Activated CD4-positive, CD25-positive, alpha-beta regulatory T cell treated with anti-CD3 and anti-CD28 coated beads, Interleukin-2, amount 50 U/mL, for 72 hours (primary cell): ENCODE results near the gene IFNL4.
"Not testable (repeated sequence)": the region's sequence is repeated elsewhere in the genome, so short reads cannot be mapped to it uniquely, and the experiment has no call there.

ENCODE experiments used
- DNase-seq: peaks from one replicate; pipeline ENCODE4 v3.0.0; 2021

The IFNL4 gene

GRCh38 chr19:39254531-39255345 is 6.1 kb upstream of the IFNL4 start:
- DNase-seq, result no peak

DNA sequence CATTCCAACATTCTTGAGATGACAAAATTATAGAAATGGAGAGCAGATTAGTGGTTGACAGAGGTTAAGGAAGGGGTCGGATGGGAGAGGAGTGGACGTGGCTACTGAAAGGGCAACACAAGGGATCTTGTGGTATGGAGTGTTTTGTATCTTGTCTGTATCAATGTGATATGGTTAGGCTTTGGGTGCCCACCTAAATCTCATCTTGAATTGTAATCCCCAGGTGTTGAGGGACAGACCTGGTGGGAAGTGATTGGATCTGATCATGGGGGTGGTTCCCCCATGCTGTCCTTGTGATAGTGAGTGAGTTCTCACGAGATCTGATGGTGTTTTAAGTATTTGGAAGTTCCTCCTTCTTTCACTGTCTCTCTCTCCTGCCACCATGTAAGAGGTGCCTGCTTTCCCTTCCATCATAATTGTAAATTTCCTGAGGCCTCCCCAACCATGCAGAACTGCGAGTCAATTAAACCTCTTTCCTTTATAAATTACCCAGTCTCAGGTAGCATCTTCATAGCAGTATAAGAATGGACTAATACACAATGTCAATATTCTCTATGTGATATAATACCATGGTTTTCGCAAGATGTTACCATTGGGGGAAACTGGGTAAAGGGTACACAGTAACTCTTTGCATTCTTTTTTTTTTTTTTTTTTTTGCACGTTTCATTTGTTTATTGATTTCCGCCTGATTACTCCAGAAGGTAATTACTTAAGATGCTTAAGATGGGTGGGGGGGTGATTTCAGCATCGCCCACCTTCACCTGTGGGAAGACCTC is 4.9 kb upstream of the IFNL4 start:
- DNase-seq, result no peak

DNA sequence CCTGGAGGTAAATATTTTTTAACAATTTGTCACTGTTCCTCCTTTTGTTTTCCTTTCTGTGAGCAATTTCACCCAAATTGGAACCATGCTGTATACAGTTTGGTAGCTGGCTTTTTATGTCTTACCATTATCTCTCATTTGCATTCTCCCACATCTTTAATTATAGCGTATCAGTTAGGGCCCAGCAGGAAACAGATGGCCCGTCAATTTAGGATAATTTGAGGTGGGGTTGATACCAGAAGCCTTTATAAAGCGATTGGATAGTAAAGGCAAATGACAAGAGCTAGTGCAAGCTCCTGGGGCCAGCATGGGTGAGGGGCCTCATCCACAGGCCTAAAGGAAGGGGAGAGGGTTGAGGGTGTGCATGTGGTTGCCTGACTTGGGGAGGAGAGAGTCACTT is 3.8 kb upstream of the IFNL4 start:
- DNase-seq, result no peak

- DNase-seq, result no peak
Measured at GRCh38 chr19:39251846-39252245, 3.2 kb upstream of the IFNL4 start.

- no peak for DNase-seq
Measured at GRCh38 chr19:39251081-39251480, 2.4 kb upstream of the IFNL4 start.

GRCh38 chr19:39247701-39248664 is 673 bp downstream of the IFNL4 start:
- no peak for DNase-seq

DNA sequence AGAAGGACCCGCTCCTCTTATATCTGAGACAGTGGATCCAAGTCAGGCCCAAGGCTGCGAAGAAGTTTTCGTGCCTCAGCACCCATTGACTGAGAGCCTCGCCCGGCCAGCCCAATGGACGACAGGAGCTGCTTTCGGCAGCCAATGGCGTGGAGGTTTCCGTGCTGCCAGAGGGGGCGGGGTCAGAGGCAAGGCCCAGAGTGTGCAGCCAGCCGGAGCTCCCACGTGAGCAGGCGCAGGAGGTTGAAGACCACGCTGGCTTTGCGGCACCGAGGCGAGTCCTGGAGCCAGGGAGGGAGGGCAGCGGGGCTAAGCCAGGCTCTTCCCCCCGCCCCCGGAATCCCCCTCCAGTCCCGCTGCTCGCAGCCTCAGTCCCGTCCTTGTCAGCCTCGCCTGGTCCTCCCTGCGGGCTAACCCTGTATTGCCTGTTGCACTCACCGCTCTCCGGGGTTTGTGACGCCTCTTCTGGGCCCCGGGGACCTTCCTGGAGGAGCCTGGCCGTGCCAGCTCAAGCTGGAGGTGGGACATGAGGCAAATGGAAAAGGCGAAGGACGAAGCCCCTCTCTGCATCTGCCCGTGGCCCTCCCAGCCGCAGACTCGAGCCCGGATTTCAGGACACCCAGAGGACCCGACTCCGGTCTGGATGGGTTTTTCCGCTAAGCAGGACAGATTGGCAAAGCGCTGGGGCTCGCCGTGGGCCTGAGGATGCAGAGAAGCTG is 1.5 kb downstream of the IFNL4 start:
- DNase-seq, result no peak

DNA sequence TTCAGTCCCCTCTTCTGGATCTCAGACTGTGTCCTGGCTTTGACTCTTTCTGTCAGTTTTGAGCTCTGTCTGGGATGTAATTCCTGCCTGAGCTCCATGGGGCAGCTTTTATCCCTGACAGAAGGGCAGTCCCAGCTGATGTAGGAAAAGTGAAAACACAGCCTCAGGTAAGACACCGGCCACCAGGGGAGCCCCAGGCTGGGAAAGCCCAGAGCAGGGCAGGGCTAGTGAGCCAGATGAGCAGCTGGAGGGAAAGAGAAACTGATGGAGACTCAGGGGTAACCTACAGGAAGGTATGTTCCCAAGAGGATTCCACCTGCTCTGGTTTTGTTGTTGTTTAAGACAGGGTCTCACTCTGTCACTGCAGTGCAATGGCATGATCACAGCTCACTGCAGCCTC is 3.5 kb downstream of the IFNL4 start:
- DNase-seq, result not testable (repeated sequence)

GRCh38 chr19:39244410-39245100 is 4.1 kb downstream of the IFNL4 start, which contains the start of gene IFNL3:
Gene IFNL3, minus strand, starts transcription at chr19:39245006. Its CDS starts 39 bp downstream, at chr19:39244967.
- DNase-seq, result not testable (repeated sequence)

DNA sequence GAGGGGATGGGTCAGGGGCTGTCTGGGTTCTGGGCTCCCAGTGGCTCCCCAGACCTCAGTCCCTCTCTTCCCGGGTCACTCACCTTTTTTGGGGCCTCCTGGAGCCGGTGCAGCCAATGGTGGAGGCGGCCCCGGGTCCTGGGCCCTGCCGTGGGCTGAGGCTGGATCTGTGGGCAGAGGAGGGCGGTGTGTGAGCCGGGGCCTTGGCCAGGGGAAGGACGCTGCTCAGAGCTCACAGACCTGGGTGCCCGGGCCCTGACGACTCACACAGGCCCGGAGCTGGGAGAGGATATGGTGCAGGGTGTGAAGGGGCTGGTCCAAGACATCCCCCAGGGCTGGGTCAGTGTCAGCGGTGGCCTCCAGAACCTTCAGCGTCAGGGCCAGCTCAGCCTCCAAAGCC is 4.9 kb downstream of the IFNL4 start:
- not testable (repeated sequence) for DNase-seq

DNA sequence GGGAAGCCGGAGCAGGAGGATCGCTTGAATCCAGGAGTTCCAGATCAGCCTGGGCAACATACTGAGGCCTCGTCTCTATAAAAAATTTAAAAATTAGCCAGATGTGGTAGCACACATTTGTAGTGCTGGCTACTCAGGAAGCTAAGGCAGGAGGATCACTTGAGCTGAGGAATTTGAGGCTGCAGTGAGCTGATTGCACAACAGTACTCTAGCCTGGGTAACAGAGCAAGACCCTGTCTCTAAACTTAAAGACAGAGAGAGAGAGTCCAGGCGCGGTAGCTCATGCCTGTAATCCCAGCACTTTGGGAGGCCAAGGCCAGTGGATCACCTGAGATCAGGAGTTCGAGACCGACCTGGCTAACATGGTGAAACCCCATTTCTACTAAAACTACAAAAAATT is 8.2 kb downstream of the IFNL4 start:
- DNase-seq, result no peak

DNA sequence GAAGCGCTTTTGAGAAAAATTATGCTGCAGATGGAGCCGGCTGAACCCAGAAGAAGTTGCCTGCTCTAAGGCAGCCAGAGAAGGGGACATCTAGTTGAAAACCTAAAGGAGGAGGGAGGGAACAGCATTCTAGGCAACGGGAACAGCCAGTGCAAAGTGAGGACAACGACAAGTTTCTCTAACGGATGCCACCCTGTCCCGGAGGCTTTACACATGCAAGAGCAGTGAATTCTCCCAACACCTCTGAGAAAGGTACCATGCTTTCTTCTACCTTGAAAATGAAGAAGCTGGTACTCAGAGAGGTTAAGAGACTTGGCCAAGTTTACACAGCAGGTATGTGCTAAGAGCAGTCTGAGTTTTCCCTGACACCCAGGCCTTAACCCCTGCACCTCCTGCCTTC is 9.7 kb downstream of the IFNL4 start:
- no peak for DNase-seq

DNA sequence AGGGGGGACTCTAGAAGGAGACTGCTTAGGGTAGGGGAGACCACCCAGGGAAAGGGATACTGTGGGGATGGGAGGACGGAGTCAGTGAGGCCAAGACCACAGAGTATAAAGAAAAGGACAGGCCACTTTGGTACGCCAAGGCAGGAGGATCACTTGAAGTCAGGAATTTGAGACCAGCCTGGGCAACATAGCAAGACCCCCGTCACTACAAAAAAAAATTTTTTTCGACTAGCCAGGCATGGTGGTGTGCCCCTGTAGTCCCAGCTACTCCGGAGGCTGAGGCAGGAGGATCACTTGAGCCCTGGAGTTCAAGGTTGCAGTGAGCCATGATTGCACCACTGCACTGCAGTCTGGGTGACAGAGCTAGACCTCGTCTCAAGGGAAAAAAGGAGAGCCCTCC is 10.4 kb downstream of the IFNL4 start:
- DNase-seq, result no peak

DNA sequence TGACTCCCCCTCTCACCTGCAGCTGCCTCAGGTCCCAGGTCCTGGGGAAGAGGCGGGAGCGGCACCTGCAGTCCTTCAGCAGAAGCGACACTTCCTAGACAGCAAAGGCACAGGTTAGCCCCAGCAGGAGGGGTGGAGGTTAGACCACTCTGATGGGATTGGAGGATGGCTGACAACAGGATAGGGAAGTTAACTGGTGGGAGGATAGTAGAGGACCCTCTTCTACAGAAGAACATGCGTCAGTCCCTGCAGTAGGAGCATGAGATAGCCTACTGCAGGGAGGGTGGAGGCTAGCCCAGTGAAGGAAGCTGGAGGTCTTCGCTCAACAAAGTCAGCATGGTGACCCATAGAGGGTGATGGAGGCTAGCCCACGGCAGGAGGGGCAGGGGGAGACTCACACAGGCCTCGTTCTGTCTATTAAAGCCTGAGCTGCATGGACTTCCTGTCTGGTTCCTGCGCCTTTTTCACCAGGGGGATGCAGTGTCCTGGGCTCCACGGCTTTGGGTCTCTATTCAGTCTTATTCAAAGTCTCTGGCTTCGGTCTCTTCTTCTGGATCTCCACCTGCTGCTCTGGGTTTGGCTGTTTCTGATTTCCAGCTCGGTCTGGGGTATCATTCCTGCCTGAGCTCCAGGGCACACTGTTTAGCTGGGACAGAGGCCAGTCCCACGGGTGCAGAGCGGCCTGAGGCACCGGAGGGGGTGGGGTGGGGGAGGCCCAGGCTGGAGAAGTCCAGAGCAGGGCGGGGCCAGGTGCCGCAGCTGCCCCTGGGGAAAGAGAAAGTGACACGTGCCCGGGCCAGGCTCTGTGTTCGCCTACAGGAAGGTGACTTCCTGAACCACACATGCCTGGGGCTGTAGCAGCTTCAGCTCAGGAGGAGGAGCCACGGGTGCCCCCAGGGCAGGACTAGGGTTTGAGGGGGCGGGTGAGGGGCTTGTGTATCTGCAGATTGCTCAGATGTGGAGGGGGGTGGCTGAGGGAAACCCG is 11.2 kb downstream of the IFNL4 start:
- peak; percentile 50 for DNase-seq

DNA sequence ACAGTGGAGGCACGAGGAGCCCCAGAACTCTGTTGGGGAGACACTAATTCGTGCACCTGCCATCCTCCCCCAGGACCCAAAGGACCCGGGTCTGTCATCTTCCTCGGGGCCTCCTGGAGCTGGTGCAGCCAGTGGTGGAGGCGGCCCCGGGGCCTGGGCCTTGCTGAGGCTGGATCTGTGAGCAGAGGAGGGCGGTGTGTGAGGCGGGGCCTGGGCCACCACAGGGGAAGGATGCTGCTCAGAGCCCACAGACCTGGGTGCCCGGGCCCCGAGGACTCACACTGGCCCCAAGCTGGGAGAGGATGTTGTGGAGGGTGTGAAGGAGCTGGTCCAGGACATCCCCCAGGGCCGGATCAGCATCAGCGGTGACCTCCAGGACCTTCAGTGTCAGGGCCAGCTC is 12.1 kb downstream of the IFNL4 start:
- DNase-seq, result no peak

DNA sequence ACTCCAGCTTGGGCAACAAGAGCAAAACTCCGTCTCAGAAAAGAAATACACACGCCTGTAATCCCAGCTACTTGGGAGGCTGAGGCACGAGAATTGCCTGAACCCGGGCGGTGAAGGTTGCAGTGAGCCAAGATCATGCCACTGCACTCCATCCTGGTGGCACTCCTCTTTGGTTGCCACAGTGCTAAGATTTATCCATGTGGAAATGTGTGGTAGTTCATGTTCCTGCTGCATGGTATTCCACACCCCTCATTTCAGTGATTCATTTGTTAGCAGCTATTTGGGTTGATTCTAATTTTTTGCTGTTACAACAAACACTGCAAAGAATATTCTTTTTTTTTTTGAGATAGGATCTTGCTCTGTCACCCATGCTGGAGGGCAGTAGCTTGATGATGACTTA is 15.9 kb downstream of the IFNL4 start:
- DNase-seq, result no peak

- no peak for DNase-seq
Measured at GRCh38 chr19:39230096-39230764, 18.4 kb downstream of the IFNL4 start.

- DNase-seq, result no peak
Measured at GRCh38 chr19:39224910-39225309, 23.7 kb downstream of the IFNL4 start.

GRCh38 chr19:39223703-39224279 is 24.9 kb downstream of the IFNL4 start:
- no peak for DNase-seq
